HK-2 (cell line): Measurements from ENCODE around the gene ISCA2.
"Not testable (repeated sequence)": the region's sequence is repeated elsewhere in the genome, so short reads cannot be mapped to it uniquely, and the experiment has no call there.

Source experiments
- DNase-seq: peaks from one replicate; pipeline ENCODE4 v3.0.0-alpha.2; 2018; ENCODE audit not compliant: unreplicated experiment

Gene ISCA2

DNA sequence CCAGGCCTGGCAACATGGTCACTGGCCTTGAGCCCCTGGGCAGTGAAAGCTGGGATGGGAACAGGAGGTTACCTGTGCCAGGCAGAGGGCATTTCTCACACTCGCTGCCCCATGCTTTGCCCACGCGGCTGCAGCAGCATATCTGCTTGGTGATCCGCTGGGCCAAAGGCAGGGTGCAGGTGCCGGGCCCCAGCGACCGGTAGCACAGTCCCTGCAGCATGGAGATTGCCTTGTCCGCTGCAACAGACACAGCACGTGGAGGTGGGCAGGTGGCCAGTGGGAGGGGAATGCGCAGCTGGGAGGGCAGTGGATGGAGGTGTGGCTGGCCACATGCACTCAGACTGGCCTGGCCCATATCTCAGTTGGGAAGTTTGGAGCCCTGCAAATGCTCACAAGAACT lies 35.3 kb downstream of the ISCA2 start:
- DNase-seq: no peak

DNA sequence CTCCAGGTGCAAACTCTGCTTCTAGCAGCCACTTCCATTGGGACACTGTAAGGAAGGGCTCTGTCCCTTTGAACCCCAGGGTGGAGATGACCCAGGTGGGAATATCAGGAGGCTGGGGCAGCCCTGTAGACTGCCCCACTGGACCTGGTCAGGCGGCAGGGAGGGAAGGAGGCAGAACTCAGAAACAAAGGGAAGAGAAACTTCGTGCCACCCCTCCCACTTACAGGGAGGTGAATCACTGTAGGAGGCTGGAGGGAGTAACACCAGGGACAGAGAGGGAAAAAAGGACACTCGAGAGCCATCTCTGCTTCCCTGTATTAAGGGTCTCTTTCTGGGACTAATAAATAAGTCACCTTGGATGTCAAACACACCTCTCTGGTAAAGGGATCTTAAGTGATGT lies 37.4 kb downstream of the ISCA2 start:
- DNase-seq: no peak

DNA sequence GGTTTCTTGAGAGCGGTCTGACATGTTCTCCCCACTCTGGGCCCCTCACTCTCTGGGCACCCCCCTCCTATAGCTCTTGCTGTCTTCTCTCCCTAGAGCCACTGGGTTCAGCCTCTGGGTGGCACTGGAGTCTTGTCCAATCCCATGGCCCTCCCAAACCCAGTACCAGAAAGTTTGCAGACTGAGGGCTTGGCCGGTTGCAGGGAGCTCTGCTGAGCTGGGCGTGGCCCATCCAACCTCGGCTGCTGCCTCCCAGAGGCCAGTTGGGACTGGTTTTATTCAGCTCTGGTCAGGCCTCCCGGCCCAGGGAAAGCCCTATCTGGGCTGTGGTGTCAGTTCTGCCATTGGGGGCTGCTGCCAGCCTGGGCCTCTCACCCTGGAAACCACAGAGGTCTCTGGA lies 37.9 kb downstream of the ISCA2 start:
- DNase-seq: no peak

DNA sequence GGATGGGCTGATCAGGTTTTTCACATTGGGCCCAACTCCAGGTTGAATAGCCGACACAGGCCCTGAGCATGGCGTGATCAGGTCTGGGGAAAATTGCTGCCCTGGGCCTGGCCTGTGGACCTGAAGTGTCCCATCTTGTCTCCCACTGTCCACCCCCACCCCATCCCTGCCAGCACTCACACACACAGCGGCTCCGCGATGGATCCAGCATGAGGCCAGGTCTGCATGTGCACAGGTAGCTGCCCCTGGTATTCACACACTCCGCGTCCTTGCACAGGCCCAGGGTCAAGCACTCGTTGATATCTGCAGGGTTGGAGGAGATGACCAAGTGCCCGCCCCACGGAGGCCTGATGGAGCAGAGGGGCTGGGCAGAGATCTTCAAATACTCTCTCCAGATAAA lies 38.7 kb downstream of the ISCA2 start:
- no peak for DNase-seq

DNA sequence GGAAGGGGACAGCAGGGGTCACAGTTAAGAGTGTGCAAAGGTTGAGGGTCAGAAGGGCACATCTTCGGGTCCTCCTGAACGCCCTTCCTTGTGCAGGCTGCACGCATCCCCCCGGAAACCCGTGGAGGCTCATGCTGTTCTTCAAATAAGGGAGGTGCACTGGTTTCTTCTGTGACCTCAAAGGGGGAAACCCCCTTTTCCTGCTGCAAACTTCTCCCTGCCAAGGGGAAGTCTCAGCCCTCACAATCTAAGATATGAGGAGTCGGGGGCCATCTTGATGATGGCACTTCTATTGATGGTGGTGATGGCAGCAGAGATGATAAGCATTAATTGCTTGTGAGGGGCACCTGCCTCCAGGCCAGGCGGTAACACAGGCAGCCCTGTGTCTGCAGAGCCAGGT lies 40.0 kb downstream of the ISCA2 start:
- no peak for DNase-seq

DNA sequence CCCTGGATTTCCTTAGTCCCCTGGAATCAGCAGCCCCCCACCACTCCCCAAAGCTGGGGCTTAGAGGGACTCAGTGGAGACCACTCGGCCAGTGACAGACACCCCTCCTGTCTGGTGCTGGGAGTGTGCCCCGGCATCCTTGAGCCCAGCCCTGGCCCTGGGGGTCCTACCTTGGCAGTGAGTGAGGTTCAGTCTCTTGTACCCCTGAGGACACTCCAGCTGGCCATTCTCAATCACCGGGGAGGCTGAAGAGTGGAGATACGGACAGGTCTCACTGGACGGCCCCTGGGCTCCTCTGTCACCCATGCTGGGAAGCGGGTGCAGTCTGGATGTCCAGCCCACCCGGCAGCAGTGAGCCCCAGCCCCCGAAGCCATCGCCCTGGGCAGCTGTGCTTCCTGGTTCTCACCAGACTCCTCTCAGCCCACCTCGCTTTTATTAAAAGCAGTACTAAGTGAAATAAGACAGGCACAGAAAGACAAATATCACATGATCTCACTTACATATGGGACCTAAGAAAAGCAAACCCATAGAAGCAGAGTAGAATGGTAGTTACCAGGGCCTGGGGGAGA lies 42.3 kb downstream of the ISCA2 start:
- no peak for DNase-seq

DNA sequence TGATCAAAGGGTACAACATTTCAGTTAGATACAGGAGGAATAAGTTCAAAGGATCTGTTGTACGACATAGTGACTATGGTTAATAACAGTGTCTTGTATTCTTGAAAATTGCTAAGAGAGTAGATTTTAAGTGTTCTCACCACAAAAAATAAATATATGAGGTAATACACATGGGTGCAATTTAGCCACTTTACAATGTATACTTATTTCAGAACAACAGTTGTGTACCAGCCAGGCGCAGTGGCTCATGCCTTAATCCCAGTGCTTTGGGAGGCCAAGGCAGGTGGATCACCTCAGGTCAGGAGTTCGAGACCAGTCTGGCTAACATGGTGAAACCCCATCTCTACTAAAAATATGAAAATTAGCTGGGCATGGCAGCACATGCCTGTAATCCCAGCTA lies 42.8 kb downstream of the ISCA2 start:
- not testable (repeated sequence) for DNase-seq

DNA sequence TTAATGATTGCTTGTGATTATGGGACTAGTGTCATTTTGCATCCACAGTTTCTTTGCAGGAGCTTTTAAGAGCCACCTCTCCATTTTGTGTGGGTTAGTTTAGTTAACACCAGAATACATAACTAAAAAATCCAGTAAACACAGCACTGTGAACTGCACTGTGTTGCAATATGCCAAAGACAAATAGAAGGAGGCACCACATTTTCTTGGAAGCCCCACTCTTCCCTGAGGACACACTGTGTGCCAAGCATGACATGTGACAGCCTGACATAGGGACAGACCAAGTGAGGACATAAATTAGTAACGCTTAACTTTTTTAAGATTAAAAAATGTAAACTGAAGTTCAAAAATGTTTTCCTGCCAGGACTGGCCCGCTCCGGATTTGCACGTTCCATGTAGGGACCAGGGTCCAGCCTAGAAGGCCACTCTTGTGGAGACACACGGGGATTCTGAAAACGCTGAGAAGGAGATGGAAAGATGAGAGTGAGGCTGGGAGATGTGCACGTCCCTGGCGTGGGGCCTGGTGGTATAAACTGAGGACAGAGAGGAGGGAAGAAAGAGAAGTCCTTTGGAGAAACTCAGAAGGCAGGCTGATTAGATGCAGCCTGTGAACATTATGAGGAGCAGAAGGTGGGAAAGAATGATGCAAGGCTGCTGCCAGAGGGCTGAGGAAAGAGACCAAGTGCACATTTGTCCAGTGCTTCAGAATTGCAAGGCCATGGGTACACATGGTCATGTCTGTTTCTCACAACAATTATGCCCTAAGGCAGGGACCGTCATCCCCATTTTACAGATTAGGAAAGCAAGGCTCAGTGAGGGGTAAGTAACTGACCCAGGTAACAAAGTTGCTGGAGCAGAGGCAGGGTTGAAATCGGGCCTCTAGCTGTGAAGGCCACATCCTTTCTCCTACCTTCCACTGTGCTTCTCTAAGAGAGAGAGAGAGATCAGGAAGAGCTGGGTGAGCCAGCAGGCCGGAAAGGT lies 45.1 kb downstream of the ISCA2 start:
- no peak for DNase-seq

DNA sequence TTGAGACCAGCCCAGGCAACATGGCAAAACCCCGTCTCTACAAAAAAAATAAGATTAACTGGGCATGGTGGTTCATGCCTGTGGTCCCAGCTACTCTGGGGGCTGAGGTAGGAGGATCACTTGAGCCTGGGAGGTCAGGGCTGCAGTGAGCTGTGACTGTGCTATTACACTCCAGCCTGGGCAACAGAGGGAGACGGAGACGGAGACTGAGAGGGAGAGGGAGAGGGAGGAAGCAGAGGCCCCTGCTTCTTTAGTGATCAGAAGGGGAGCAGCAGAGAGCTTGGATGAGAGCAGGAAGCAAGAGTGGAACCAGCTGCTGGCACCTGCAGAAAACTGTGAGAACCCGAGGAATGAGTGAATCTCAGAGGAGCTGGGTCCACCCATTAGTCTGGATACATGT lies 45.9 kb downstream of the ISCA2 start:
- DNase-seq: no peak

DNA sequence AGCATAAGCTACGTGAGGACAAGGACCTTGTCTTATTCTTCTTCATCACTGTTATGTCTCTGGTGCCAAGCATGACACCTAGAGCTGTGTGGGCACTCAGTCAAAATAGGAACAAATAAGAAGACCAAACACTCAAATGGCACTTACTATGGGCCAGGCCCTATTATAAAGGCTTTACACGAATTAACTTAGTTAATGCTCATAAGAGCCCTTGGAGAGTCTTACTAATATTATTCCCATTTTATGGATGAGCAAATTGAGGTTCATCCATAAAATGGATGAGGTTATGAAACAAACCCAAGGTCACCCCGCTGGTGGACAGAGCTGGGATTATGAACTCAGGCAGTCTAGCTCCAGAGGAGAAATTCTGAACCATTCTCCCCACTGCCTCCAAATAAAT lies 47.7 kb downstream of the ISCA2 start:
- DNase-seq: no peak

DNA sequence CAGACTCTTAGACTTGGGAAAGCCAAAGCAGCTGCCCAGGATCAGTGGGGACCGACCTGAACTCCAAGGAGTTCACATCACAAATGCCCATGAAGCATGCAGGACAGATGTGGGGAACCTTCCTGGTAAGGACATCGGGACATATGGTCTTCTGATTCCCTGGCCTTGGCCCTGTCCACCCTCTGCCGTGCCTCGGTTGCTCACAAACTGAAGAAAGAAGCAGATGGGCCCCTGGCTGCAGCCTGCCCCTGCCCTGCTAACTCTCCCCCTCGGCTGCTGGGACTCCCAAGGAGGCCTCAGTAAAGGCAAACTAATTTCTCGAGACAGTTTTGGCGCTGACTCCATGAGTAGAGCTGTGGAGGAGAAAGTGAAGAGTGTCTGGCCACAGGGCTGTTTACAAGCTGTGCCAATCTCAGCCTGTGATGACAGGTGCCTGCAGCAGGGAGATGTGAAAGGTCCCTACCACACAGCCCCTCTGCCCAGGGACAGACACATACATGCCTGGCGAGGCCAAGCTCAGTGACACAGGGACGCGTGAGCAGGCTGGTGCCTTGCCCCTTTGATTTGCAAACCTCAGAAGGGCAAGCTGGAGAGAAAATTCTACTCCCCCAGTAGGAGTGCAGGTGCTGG lies 48.6 kb downstream of the ISCA2 start:
- DNase-seq: no peak

DNA sequence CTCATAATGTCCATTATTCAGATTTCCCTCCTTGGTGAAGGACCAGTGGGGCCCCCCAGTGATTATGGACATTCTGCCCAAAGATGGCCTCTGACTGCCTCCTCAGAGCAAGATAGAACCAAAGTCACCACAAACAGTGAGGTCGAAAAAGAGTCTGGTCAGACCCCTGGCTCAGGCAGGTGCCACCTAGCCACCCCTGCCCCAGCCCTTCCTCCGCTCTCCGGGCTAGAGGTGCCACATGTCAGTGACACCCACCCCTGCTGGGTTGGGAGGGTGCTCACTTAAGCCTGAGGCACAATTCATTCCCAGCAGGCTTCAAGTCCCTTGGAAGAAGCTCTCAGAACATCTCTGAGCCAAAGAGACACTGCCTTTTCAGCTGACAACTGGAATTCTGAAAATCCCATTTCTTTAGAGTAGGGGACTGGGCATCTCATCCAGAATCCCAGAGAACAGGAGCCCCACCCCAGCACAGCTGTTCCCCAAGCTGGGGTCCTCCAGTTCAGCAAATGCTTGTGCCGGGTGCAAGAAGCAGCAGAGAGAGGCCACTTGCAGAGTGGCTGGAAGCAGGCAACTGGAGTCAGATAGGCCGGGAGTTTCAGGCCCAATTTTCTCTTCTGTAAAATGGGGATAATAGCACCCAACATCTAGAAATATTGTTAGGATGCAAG lies 50.3 kb downstream of the ISCA2 start:
- no peak for DNase-seq

DNA sequence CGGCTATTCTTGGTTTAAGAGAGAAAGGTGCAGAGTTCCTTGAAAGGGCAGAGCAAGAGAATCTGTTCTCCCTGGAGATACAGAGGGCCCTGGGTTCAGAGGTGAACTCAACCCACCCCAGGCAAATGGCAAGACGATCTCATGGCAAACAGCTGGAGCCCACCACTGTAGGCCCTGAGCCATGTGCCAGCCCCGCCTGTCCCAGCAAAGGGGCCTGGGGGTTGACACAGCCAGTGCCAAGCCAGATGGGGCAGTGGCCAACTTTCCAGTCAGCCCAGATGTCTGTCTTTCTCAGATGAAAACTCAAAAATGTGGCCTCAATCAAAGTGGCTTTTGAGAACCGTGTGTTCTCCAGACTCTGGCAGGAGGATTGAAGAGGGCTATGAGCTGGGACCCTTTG lies 51.8 kb downstream of the ISCA2 start:
- no peak for DNase-seq

DNA sequence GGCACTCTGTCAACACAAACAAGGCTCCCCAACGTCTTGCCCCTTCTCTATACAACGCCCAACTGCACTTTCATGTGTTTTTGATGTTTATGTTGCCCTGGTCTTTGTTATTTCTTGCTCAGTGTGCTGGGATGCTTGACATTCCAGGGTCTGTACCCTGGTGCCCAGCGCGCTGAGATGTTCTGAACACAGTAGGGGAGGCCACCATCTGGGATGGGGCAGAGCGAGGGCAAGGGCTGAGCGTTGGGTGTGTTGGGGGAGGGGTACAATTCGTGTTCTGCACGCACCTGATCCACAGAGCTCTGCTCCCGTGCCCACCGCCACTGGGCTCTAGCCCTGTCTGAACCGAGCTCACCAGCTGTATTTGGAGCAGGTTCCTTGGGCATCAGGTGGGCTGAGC lies 52.9 kb downstream of the ISCA2 start:
- DNase-seq: no peak
